ENCODE results near the gene LRRC66. TPM values are rescaled to one million over a fixed set of nuclear protein-coding genes. Genes with fewer than 3 reads are reported as not detected.
A peak's percentile ranks its signal among the peaks of the same experiment; 100 is the strongest.

Gene LRRC66
- total and polyA plus RNA-seq, 2 experiments from 2014 or later, result 0.24 TPM; not detected in 1

DNA sequence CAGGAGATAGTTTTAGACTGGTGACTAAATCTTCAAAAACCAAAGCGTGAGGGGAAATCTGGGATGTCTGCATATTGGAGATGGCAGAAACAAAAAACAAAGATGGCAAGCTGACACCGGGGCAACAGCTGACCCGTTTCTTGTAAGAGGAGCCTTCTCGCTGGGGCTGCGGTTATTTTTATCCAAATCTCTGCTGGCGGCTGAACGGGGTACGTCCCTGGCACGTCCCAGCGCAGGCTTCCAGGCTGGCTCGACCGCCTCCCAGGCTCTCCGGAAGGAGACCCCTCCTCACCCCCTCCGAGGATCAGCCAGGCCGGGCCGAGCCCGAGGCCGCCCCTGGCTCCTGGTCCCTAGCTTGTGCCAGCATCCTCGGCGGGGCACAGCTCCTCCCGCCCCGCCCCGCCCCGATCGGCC, 17.5 kb upstream of the LRRC66 start (continued):
- TF ChIP-seq, protein P1, sequence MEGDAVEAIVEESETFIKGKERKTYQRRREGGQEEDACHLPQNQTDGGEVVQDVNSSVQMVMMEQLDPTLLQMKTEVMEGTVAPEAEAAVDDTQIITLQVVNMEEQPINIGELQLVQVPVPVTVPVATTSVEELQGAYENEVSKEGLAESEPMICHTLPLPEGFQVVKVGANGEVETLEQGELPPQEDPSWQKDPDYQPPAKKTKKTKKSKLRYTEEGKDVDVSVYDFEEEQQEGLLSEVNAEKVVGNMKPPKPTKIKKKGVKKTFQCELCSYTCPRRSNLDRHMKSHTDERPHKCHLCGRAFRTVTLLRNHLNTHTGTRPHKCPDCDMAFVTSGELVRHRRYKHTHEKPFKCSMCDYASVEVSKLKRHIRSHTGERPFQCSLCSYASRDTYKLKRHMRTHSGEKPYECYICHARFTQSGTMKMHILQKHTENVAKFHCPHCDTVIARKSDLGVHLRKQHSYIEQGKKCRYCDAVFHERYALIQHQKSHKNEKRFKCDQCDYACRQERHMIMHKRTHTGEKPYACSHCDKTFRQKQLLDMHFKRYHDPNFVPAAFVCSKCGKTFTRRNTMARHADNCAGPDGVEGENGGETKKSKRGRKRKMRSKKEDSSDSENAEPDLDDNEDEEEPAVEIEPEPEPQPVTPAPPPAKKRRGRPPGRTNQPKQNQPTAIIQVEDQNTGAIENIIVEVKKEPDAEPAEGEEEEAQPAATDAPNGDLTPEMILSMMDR (conservative IDR thresholded peaks at IDR 0.05; ENCODE audit: low read depth in 2 of 2), result no peak

DNA sequence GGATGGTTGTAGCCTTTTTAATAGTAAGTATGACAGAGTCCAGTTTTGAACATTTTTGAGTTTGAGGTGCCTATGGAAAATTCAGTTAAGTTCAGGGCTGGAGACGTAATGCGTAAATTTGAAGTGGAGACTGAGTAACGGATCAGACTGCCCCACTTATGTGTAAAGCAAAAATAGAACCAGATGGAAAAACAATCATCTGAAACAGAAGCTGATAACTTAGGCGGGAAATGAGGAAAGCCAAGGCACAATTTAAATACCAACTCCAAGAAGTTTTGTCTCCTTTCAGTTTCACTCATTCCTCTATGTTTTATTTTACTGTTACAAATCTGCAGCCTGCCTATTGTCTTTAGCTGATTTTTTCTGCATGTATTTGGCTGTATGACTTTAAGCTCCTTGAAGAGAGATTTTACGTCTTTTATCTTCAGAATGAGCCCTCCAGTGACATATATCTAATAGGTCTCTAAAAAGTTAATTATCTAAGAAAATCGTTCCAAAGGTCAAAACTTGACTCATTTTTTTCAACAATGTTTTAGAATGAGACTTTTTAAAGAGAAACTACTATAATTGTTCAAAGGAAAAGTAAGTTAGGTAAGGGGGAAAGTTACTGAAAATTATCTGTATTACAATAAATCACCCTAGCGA, 16.8 kb upstream of the LRRC66 start:
- H3K27me3 ChIP-seq (ENCODE audit: insufficient read depth), result peaks cover 23% of the 10 kb centered on the region
- no peak overlapping the region for H2AFZ ChIP-seq
- H4K20me1 ChIP-seq (replicated peaks; ENCODE audit: insufficient read depth), result peaks cover 4% of the 10 kb centered on the region
- peak overlapping the region; percentile 80 for H3K4me2 ChIP-seq
- no peaks in the 10 kb centered on the region for H3K9me2 ChIP-seq (ENCODE audit: insufficient read depth)
- ATAC-seq (no peak), DNase-seq (ENCODE audit: low spot score) (no peak)
- no peaks in the 10 kb centered on the region for H3F3A ChIP-seq (replicated peaks; ENCODE audit: low read depth)
- Mint-ChIP-seq H3K4me1 (peaks cover 22% of the 10 kb centered on the region), H3K27me3 (ENCODE audit: insufficient read depth, low read depth, poor library complexity) (peaks cover 4% of the 10 kb centered on the region), H3K36me3 (ENCODE audit: low read depth) (peaks cover 3% of the 10 kb centered on the region; the same call in 1 of the 3 replicates), H3K27ac (no peak overlapping the region), H3K9me3 (no peaks in the 10 kb centered on the region), H3K4me3 (peak overlapping the region; percentile 85)
- H3K4me1 ChIP-seq (ENCODE audit: insufficient read depth), result peaks cover 7% of the 10 kb centered on the region; the same call in 1 of the 2 replicates
- peaks cover 11% of the 10 kb centered on the region; the same call in 1 of the 2 replicates for H3K36me3 ChIP-seq (ENCODE audit: insufficient read depth)
- peak overlapping the region; percentile 66 for H3K4me3 ChIP-seq
- no peak overlapping the region for H3K27ac ChIP-seq (ENCODE audit: low read depth)
- H3K79me2 ChIP-seq (replicated peaks; ENCODE audit: insufficient read depth), result peaks cover 40% of the 10 kb centered on the region
- TF ChIP-seq, protein P2, sequence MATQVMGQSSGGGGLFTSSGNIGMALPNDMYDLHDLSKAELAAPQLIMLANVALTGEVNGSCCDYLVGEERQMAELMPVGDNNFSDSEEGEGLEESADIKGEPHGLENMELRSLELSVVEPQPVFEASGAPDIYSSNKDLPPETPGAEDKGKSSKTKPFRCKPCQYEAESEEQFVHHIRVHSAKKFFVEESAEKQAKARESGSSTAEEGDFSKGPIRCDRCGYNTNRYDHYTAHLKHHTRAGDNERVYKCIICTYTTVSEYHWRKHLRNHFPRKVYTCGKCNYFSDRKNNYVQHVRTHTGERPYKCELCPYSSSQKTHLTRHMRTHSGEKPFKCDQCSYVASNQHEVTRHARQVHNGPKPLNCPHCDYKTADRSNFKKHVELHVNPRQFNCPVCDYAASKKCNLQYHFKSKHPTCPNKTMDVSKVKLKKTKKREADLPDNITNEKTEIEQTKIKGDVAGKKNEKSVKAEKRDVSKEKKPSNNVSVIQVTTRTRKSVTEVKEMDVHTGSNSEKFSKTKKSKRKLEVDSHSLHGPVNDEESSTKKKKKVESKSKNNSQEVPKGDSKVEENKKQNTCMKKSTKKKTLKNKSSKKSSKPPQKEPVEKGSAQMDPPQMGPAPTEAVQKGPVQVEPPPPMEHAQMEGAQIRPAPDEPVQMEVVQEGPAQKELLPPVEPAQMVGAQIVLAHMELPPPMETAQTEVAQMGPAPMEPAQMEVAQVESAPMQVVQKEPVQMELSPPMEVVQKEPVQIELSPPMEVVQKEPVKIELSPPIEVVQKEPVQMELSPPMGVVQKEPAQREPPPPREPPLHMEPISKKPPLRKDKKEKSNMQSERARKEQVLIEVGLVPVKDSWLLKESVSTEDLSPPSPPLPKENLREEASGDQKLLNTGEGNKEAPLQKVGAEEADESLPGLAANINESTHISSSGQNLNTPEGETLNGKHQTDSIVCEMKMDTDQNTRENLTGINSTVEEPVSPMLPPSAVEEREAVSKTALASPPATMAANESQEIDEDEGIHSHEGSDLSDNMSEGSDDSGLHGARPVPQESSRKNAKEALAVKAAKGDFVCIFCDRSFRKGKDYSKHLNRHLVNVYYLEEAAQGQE (IDR thresholded peaks at IDR 0.05; ENCODE audit: unreplicated experiment), result no peak
- no peak for TF ChIP-seq ZNF331 (CRISPR knock-in tag; IDR thresholded peaks at IDR 0.05; ENCODE audit: low read depth)
- TF ChIP-seq, protein P3, sequence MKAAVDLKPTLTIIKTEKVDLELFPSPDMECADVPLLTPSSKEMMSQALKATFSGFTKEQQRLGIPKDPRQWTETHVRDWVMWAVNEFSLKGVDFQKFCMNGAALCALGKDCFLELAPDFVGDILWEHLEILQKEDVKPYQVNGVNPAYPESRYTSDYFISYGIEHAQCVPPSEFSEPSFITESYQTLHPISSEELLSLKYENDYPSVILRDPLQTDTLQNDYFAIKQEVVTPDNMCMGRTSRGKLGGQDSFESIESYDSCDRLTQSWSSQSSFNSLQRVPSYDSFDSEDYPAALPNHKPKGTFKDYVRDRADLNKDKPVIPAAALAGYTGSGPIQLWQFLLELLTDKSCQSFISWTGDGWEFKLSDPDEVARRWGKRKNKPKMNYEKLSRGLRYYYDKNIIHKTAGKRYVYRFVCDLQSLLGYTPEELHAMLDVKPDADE (IDR thresholded peaks at IDR 0.05), result no peak
- no peak for TF ChIP-seq EZH2phosphoT487 (IDR thresholded peaks at IDR 0.05; ENCODE audit: unreplicated experiment)
- no peak for TF ChIP-seq CREB1 (CRISPR knock-in tag; IDR thresholded peaks at IDR 0.05; ENCODE audit: low read depth)
- no peak for TF ChIP-seq STAT1 (IDR thresholded peaks at IDR 0.05; ENCODE audit: unreplicated experiment)
- TF ChIP-seq, protein P4, sequence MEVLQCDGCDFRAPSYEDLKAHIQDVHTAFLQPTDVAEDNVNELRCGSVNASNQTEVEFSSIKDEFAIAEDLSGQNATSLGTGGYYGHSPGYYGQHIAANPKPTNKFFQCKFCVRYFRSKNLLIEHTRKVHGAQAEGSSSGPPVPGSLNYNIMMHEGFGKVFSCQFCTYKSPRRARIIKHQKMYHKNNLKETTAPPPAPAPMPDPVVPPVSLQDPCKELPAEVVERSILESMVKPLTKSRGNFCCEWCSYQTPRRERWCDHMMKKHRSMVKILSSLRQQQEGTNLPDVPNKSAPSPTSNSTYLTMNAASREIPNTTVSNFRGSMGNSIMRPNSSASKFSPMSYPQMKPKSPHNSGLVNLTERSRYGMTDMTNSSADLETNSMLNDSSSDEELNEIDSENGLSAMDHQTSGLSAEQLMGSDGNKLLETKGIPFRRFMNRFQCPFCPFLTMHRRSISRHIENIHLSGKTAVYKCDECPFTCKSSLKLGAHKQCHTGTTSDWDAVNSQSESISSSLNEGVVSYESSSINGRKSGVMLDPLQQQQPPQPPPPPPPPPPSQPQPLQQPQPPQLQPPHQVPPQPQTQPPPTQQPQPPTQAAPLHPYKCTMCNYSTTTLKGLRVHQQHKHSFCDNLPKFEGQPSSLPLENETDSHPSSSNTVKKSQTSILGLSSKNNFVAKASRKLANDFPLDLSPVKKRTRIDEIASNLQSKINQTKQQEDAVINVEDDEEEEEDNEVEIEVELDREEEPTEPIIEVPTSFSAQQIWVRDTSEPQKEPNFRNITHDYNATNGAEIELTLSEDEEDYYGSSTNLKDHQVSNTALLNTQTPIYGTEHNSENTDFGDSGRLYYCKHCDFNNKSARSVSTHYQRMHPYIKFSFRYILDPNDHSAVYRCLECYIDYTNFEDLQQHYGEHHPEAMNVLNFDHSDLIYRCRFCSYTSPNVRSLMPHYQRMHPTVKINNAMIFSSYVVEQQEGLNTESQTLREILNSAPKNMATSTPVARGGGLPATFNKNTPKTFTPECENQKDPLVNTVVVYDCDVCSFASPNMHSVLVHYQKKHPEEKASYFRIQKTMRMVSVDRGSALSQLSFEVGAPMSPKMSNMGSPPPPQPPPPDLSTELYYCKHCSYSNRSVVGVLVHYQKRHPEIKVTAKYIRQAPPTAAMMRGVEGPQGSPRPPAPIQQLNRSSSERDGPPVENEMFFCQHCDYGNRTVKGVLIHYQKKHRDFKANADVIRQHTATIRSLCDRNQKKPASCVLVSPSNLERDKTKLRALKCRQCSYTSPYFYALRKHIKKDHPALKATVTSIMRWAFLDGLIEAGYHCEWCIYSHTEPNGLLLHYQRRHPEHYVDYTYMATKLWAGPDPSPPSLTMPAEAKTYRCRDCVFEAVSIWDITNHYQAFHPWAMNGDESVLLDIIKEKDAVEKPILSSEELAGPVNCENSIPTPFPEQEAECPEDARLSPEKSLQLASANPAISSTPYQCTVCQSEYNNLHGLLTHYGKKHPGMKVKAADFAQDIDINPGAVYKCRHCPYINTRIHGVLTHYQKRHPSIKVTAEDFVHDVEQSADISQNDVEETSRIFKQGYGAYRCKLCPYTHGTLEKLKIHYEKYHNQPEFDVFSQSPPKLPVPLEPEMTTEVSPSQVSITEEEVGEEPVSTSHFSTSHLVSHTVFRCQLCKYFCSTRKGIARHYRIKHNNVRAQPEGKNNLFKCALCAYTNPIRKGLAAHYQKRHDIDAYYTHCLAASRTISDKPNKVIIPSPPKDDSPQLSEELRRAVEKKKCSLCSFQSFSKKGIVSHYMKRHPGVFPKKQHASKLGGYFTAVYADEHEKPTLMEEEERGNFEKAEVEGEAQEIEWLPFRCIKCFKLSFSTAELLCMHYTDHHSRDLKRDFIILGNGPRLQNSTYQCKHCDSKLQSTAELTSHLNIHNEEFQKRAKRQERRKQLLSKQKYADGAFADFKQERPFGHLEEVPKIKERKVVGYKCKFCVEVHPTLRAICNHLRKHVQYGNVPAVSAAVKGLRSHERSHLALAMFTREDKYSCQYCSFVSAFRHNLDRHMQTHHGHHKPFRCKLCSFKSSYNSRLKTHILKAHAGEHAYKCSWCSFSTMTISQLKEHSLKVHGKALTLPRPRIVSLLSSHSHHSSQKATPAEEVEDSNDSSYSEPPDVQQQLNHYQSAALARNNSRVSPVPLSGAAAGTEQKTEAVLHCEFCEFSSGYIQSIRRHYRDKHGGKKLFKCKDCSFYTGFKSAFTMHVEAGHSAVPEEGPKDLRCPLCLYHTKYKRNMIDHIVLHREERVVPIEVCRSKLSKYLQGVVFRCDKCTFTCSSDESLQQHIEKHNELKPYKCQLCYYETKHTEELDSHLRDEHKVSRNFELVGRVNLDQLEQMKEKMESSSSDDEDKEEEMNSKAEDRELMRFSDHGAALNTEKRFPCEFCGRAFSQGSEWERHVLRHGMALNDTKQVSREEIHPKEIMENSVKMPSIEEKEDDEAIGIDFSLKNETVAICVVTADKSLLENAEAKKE (CRISPR knock-in tag; IDR thresholded peaks at IDR 0.05), result no peak
- TF ChIP-seq POLR2AphosphoS5 (IDR thresholded peaks at IDR 0.05; ENCODE audit: low read depth), result no peak
- no peak for TF ChIP-seq EZH2 (IDR thresholded peaks at IDR 0.05; ENCODE audit: low read depth, unreplicated experiment)

All from GM23338 (cell line).